Skeletal muscle cell (primary cell): ENCODE data around the gene AIMP2.
"Not testable (repeated sequence)": the region's sequence is repeated elsewhere in the genome, so short reads cannot be mapped to it uniquely, and the experiment has no call there.

Experiments
- DNase-seq: peaks from one replicate; pipeline ENCODE4 v3.0.0-alpha.2; 2010; ENCODE audit warnings: low read depth
- H3K4me3 ChIP-seq: 2 replicates; pipeline ENCODE4 v1.5.1; 2011; ENCODE audit warnings: low read depth, mild to moderate bottlenecking, control low read depth, low read length, moderate library complexity

The AIMP2 gene

DNA sequence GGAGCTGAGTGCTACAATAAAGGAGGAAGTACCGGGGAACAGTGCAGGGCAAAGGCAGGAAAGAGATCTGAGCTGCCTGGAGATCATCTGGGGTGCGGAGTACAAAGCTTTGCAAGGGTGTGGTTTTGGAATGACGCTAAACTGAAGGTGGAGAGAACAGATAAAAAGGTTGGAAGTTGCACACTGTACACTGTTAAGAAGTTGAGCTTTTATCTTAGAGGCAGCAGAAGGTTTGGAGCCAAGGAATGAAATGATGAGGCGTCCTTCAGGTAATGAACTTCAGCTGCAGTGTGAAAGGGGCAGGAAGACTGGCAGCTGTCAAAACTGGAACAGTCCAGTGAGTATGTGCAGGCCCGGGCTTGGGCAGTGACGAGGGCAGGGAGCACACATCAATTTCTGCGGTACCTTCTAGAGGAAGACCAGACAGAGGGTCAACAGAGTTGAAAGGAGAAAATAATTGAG, 14.9 kb downstream of the AIMP2 start:
- no peak for DNase-seq
- no peak overlapping the region for H3K4me3 ChIP-seq

DNA sequence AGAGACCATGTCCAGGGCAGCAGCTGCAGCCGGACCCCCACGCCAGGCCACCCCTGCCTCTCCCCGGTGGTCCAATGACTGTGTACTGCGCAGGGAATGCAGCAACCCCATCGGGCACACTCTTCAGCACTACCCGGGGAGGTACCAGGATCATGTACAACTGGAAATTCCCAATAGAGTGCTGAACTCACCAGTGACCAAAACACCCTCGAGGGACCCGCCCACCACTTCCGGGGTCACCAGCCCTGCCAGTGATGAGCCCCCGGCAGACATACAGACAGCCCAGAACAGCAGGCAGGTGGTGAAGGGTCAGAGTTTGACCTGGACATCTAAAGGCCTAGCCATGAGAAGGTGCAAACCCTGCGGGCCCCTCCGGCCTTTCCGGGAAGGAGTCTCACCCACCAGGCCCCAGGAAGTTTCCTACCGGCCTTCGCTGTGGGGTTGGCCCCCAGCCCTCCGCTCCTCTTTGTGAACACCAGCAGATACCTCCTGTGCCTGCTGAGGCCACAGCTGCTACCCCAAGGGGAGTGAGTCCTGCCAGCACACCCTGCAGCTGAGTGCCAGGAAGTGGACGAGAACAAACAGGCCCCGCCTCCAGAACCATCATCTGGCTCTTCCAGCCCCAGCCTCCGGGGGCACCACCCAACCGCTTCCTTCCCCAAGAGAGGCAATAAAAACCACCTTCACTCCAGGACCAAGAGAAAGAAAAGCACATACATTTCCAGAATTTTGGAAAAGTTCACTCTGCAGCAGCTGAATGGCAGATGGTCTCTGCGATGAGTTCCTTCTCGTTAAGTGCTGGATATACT, 17.1 kb downstream of the AIMP2 start:
- no peak for DNase-seq
- no peak overlapping the region for H3K4me3 ChIP-seq

DNA sequence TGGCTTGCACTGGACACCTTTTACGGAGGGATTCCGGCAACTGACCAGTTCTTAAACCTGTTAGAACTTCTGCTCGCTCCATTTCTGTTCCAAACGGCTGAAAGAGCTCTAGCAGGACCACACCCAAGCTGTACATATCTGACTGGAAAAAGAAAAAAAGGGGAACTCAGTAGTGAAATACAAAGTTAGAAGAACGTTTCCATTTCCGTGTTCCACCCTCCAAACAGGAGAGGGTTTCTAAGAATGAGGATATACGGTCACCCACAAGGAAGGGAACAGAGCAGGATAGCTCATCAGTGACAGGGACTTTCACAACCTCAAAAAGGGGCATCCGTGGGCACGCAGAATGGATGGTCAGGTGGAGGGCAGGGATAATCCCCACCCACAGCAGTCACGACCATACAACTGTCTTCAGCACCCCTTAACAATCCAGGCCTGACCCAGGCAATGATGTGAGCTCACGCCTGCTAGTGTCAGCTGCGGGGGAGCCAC, 17.8 kb downstream of the AIMP2 start:
- no peak overlapping the region for H3K4me3 ChIP-seq

DNA sequence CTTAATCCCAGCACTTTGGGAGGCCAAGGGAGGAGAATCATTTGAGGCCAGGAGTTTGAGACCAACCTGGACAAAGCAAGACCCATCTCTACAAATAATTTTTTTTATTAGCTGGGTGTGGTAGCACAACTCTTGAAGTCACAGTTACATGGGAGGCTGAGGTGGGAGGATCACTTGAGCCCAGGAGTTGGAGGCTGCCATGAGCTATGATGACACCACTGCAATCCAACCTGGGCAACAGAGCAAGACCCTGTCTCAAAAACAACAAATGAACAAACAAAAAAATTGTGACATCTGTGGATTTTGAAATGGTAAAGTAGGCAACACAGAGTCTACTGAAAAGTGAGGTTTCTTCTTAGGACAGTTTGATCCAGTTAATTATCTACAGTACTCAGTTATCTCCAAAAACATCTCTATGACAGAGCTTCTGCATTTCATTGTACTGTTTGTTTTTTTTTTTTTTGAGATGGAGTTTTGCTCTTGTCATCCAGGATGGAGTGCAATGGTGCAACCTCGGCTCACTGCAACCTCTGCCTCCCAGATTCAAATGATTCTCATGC, 18.8 kb downstream of the AIMP2 start:
- no peak overlapping the region for H3K4me3 ChIP-seq
- no peak for DNase-seq

More for the DNA sequence above, 17.8 kb downstream of the AIMP2 start:
- no peak for DNase-seq

DNA sequence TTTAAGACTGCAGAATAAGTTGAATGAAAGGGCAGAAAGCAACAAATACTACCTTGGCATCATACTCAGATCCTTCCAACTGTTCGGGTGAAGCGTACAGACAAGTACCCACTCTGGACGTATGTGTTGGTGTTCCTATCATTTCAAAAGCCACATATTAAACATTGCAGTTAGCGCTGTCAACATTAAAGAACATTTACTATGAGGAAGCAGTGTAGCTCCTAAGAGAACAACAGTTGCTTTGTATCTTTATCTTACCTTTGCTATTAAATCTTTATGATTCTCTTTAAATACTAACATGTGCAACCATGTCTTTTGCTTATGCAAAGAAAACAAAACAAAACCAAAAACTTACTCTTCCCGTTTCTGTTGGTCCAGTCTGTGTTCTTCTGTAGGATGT, 19.5 kb downstream of the AIMP2 start:
- no peak overlapping the region for H3K4me3 ChIP-seq
- no peak for DNase-seq

DNA sequence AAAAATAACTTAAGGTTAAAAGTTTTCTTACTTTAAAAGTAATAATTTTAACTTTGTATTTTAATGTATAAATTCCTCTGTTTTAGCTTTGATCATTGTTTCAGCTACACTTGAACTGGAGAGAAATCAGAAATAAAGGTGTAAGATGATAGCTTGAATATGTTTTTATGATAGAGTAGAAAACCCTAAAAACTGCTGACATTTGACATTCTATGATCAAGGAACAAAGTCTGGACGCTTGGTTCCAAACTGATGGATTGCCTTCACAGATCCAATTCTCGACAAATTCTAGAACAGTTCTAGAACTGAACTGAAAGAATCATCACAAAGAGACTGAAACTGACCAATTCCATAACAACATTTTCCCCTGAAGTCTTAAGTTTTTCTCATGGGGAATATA, 21.9 kb downstream of the AIMP2 start, which contains the start of gene ANKRD61:
TSS of gene ANKRD61 (plus strand) at position 389 of the 400 bp plus-strand sequence. CDS start at position 389, 0 bp downstream.
- H3K4me3 ChIP-seq = no peak within 1 kb of the TSS

DNA sequence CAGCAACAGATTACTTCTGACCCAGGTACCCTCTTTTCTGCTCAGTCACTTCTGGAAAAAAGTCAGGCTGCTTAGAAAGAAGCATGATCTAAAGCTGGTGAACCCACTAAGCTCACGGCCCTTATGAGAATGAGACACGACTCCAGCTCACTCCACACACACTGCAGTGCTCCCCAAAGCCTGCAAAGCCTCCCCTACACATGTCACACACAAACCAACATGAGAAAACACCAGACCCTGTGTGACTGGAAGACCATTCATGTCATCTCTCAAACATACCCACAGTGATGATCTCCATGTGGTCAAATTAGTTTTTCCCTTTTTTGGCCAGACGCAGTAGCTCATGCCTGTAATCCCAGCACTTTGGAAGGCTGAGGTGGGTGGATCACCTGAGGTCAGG, 22.5 kb downstream of the AIMP2 start:
- no peak for DNase-seq
- H3K4me3 ChIP-seq = no peak overlapping the region

More for the DNA sequence above, 21.9 kb downstream of the AIMP2 start, which contains the start of gene ANKRD61:
- no peak for DNase-seq

DNA sequence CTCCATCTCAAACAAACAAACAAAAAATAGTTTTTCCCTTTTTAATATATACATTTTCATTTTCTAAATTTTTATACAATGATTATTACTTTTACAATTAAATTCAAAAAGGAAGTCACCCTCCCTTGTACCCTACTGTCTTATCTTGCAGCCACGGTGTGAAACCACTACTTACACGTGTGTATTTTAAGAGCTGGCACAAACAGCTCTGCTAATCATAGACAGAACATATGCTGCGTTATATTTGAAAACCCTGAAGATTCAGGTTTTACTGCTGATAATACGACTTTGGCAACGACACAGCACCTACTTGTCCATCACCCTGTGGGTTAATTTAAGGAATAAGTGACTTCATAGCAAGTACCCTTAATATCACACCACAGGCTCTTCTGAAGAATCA, 23.1 kb downstream of the AIMP2 start:
- no peak overlapping the region for H3K4me3 ChIP-seq
- DNase-seq = no peak

DNA sequence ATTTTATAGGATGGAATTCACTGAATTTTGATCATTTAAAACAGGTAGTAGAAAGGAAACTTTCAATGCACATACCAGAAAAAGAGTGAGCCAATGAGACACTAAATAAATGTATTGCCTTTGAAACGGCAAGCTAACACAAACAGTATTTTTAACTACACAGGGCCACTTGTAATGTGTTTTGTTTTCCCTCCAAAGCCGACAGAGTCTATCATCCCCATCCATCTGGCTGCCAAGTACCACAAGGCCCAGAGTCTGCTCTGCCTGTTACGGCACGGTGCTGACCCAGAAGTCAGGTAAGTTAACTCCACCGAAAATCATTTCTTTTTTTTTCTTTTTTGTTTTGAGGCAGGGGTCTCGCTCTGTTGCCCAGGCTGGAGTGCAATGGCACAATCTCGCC, 23.6 kb downstream of the AIMP2 start:
- no peak for DNase-seq

DNA sequence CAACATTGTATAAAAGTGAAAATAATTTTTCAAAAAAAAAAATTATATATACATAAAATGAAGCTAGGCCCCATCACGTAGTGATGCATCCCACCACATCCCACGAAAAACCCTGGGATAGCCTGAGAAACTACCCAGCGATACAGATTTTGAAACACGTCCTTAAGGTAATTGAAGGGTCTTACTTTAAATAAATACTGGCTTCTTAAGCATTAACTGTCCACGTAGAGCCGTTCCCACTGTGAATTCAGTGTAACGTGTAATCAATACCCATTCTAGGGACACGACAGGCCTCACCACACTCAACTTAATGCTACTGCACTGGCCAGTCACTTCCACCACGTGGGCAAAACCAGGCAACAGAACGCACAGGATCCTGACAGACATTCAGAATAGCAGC, 26.1 kb downstream of the AIMP2 start:
- H3K4me3 ChIP-seq = no peak overlapping the region

More for the DNA sequence above, 23.6 kb downstream of the AIMP2 start:
- no peak overlapping the region for H3K4me3 ChIP-seq

DNA sequence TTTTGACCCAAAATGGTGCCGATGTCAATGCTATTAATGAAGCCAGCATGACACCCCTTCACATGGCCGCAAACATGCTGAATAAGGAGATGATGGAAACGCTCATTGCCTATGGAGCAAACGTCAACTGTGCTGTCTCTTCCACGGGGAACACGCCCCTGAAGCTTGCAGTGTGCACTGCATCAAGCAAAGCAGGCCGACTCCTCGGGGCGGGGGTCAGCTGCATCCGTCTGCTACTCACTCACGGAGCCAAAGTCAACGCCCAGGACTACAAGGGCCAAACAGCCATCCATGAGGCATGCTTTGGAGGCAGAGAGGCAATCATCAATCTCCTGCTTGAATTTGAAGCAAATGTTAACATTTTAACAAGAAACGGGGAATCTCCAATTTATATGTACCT, 26.6 kb downstream of the AIMP2 start:
- H3K4me3 ChIP-seq = no peak overlapping the region
- DNase-seq = no peak

More for the DNA sequence above, 26.1 kb downstream of the AIMP2 start:
- DNase-seq = no peak

DNA sequence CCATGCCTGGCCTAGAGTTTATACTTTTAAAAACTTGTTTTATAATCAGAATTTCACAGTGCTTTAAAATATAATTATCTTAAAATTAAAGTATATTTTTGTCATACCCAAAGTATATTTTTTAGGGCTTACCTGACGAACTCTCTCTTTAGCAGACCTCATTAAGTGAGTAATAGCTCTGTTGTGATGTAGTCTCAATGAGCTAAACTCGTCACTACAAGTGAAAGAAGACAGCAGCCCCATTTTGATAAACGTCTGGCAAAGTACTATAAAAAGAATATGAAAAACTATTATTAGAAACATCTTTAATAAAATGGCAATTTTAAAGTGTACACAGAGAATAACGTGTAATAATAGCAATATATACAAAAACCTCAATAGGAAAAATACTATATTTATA, 40.7 kb downstream of the AIMP2 start:
- DNase-seq = no peak
- no peak overlapping the region for H3K4me3 ChIP-seq

DNA sequence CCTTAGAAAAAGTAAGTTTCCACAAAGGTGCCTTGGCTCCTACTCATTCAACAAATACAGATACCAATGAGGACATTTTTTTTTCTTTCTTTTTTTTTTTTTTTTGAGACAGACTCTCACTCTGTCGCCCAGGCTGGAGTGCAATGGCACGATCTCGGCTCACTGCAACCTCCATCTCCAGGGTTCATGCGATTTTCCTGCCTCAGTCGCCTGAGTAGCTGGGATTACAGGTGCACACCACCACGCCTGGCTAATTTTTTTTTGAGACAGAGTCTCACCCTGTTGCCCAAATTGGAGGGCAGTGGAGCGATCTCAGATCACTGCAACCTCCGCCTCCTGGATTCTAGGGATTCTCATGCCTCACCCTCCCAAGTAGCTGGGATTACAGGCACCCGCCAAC, 42.1 kb downstream of the AIMP2 start:
- DNase-seq, H3K4me3 ChIP-seq: not testable (repeated sequence)

DNA sequence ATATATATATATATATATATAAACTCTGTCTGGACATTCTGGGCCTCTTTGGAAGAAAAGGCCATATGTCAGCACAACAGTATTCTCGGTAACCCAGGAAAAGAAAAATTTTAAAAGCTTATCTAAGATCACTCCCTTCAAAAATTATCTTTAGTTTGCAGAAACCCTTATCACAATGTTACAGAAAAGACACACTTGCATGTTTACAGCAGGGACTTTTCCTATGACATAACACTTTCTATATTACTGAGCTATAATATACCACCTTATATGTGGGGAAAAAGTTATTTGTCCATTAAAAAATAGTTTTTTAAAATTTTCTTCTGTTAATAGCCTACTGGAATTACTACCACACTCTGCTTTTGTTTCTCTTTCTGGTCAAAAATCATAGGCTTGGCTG, 47.5 kb downstream of the AIMP2 start:
- no peak overlapping the region for H3K4me3 ChIP-seq
- DNase-seq = no peak

DNA sequence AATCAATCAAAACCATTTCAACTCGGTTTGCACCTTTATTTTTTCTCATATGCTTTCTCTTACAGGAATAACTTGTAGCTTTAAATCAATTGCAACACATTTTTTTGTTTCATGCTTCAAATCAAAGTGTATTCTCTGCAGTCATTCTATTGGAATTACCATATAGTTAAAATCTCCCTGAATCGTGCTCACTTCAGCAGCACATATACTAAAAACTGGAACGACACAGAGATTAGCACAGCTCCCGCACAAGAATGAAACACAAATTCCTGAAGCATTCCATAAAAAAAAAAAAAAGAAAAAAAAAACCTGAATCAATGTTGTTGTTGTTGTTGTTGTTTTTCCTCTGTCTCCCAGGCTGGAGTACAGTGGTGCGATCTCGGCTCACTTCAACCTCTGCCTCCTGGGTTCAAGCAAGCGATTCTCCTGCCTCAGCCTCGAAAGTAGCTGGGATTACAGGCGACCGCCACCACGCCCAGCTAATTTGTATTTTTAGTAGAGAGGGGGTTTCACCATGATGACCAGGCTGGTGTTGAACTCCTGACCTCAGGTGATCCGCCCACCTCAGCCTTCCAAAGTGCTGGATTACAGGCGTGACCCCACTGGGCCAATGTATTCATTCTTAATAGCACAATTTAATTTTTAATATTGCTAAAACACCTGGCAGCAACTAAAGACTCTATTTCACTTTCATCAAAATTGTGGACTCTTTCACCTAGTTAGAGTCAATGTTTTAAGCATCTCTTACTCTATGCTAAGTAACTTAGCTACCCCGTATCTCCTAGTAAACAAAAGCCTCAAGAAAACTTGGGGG, 48.5 kb downstream of the AIMP2 start:
- DNase-seq = no peak
- H3K4me3 ChIP-seq = peak overlapping the region; percentile 87

DNA sequence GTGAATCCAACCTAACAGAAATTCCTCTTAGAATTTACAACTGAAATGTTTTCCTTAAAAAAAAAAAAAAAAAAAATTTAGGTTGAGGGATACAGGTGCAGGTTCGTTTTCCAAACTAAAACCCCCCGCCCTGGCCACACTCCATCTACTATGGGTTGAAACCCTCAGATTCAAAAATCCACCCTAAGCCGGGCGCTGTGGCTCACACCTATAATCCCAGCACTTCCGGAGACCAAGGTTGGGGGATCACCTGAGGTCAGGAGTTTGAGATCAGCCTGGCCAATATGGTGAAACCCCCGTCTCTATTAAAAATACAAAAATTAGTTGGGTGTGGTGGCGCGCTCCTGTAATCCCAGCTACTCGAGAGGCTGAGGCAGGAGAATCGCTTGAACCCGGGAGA, 50.9 kb downstream of the AIMP2 start:
- not testable (repeated sequence) for DNase-seq, H3K4me3 ChIP-seq

DNA sequence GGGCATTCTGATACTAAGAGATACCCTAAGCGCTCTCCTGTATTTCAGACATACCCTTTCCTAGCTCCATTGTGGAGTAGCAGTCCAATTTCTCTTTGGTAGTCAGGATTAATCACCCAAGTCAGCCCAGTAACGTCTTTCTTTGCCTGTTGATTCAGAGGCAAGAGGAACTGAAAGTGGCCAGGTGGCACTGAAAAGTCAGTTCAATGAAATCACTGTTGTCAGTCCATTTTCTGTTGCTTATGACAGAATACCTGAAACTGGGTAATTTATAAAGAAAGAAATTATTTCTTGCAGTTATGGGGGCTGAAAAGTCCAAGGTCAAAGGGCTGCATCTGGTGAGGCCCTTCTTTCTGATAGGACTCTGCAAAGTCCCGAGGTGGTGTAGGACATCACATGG, 62.3 kb downstream of the AIMP2 start:
- H3K4me3 ChIP-seq = no peak overlapping the region
- no peak for DNase-seq
